Measurements from ENCODE around the gene STT3A.

GRCh38 chr11:125625630-125626287 is 33.1 kb downstream of the STT3A start:
- peak; percentile 76 for TF ChIP-seq REST (IDR thresholded peaks at IDR 0.05; ENCODE audit: insufficient replicate concordance, low read depth)
- peak; percentile 97 for TF ChIP-seq POLR2AphosphoS5 (IDR thresholded peaks at IDR 0.05; ENCODE audit: low read depth)
- TF ChIP-seq CTCF (IDR thresholded peaks at IDR 0.05; ENCODE audit: insufficient read depth, low read length): no peak
- TF ChIP-seq GABPA (IDR thresholded peaks at IDR 0.05; ENCODE audit: low read depth): no peak; the same call in 1 of the 2 replicates
